ENCODE data around the gene PRXL2B.

PRXL2B gene

DNA sequence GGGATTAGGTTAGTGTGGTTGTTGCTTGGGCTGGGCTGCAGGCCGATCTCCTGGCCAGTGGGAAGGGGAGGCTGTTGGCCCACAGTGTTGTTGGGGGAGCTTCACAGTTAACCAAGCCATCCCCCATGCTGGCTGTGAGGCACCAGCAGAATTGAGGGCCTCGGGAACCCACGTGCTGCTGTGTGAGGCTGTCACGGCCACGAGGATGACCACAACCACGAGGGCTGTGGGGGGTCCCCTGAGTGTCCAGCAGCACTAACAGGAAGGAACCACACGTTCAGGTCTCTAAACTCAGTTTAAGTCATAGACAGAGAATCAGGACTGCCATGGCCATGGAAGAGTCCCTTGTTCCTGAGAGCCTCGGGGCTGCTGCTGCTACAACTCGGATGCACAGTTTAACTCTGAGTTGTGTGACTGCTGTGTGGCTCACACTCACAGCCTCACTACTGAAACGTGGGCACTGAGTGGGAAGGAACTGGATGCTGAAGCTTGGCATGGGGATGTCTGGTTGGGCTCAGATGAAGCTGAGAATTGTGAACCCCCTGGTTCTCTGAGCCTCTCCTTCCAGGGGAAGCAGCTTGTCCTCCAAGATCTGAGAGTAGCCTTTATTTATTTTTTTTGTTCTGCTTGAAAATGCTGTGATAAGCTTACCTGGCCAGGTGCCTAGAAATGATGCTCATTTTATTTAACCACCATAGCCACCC, 51.0 kb downstream of the PRXL2B start:
- no peak for DNase-seq (ENCODE audit: low read depth)

DNA sequence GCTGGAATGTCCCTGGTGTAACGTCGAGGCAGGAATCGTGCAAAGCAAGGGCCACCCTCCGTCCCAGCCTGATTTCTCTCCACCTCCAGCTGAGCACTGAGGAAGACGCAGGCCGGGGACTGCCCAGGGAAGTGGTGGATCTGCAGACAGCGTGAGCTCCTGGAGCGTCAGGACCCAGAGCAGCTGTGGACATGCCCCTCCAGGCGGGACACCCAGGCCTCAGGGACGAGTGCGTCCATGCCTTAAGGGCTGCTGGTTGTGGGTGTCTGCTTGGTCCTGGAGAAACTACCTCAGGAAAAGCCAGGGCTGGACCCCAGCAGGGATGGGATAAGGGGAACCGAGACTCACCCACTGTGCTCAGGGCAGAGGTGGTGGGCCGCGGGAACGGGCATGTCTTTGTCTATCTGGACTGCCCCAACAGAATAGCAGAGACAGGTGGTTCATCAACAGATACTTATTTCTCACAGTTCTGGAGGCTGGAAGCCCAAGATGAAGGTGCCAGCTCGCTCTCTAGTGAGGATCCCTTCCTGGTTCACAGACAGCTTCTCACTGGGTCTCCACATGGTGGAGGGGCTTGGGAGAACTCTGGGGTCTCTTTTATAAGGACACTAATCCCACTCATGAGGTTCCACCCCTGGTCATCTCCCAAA, 52.0 kb downstream of the PRXL2B start:
- DNase-seq (ENCODE audit: low read depth) = no peak

DNA sequence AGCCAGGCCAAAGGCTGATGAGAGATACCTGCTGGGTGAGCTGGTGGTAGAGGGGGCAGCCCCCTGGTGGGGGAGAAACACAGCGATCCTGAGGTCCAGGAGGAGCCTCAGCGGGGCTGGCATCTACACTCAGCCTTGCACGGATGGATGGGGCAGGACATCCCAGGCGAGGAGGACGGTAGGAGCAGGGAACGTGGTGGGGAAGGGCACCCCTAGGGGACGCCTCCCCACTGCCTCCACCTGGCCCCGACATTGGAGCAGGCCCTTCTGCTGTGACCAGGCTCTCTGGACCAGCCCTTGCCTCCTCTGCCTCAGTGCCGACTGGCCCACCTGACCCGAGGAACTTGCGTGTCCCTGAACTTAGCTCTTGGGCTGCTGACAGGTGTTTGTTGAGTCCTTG, 52.6 kb downstream of the PRXL2B start:
- DNase-seq (ENCODE audit: low read depth) = no peak

DNA sequence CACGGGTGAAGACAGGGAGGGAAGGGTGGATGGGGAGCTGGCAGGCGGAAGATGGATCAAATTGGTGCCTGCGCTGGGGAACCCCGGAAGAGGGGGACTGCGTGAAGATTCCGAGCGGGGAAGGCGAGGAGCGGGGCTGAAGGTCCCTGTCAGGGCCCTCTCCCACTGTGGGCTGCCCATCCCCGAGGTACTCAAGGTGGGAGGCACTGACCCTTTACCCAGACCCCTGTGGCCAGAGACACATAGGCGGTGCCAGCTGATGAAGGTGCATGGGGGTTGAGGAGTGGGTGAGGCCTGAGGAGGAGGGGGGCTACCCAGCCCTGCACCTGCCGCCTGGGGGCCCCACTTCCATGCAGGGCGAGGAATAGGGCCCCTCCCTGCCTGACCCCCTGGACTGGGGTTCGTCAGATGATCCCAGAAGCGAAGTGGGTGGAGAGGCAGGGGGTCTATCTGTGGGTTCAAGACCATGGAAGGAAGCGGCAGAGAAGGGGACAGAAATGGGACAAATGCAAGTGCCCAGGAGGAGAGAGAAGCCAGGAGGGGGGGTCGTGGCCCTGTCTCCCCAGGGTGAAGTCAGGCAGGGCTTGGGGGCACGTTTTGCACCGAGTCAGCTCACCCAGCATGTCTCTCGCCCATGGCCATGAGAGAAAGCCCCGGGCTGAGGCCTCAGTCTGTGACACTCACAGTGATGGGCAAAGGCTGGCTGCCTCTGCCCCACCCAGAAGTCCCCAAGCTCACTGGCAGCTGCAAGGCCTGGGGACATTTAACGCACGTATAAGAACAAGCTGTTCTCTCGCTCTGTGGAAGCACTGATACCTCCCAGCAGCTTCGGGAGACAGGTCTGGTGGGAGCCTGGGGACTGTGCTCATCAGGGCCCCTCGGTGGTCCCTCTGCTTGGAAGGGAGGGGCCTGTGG, 53.3 kb downstream of the PRXL2B start:
- DNase-seq (ENCODE audit: low read depth) = no peak

DNA sequence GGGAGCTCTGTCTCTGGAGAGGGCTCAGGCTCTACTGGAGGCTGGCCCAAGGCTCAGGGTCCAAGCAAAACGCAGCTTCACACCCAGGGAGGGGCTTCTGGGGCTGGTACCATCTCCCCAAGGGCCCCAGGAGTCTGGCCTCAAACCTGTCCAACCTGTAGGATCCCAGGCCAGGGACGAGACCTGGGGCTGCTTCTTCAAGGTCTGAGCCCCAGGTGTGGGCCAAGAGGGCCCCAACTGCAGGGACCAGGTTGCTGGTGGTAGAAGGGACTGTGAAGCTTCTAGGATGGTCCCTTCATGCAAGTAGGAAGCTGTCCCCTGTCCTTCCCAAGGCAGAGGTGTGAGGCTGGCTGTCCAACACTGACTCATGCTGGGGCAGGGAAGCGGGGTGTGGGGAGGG, 54.0 kb downstream of the PRXL2B start:
- no peak for DNase-seq (ENCODE audit: low read depth)

Data from HS-27A (cell line).